Left renal cortex interstitium (tissue), 4 donors: ENCODE results near the gene GRK1. TPM values are rescaled to one million over a fixed set of nuclear protein-coding genes. Genes with fewer than 3 reads are reported as not detected.

Experiments used
- DNase-seq, 4 donors: peaks; one replicate each; pipeline ENCODE4 v3.0.0-alpha.2; 2013; ENCODE audit warnings: low read depth in 4 of 4, low spot score in 2 of 4, missing footprints in 1 of 4
- polyA plus RNA-seq, 4 donors: library from polyadenylated mRNA; unstranded; fragments of 120-200 nt; gene quantifications; one replicate each; pipeline ENCODE4 v1.2.1, GENCODE V29; 2013; ENCODE audit not compliant: insufficient read length in 4 of 4

Gene GRK1
- polyA plus RNA-seq, 4 donors, result 0.11 to 0.19 (median 0.15) TPM

- no peak for DNase-seq
Measured at GRCh38 chr13:113660066-113660465, 7.0 kb upstream of the GRK1 start.

GRCh38 chr13:113661509-113661908 is 5.5 kb upstream of the GRK1 start:
- no peak for DNase-seq

GRCh38 chr13:113663934-113664333 is 3.1 kb upstream of the GRK1 start:
- DNase-seq, result no peak

GRCh38 chr13:113664751-113665596 is 2.0 kb upstream of the GRK1 start:
- DNase-seq, result no peak

GRCh38 chr13:113665597-113666328 is 1.3 kb upstream of the GRK1 start:
- no peak for DNase-seq

GRCh38 chr13:113666329-113666670 is 719 bp upstream of the GRK1 start:
- no peak for DNase-seq

- DNase-seq, result no peak
Measured at GRCh38 chr13:113667771-113668490, 912 bp downstream of the GRK1 start.

GRCh38 chr13:113668491-113668971 is 1.5 kb downstream of the GRK1 start:
- no peak for DNase-seq

GRCh38 chr13:113669231-113669754 is 2.3 kb downstream of the GRK1 start:
- DNase-seq, result no peak

GRCh38 chr13:113669755-113670341 is 2.8 kb downstream of the GRK1 start:
- no peak for DNase-seq

- DNase-seq, result no peak
Measured at GRCh38 chr13:113670541-113670940, 3.5 kb downstream of the GRK1 start.

GRCh38 chr13:113671066-113672001 is 4.3 kb downstream of the GRK1 start:
- DNase-seq, result no peak

GRCh38 chr13:113672002-113672651 is 5.1 kb downstream of the GRK1 start:
- DNase-seq, result no peak

GRCh38 chr13:113722921-113723320 is 55.9 kb downstream of the GRK1 start:
- no peak for DNase-seq

GRCh38 chr13:113723410-113724015 is 56.5 kb downstream of the GRK1 start:
- DNase-seq, result no peak

- DNase-seq, result no peak
Measured at GRCh38 chr13:113724016-113724758, 57.2 kb downstream of the GRK1 start.

- peak in 2 of 4 donors; percentile 58 to 61 for DNase-seq
Measured at GRCh38 chr13:113724780-113725315, 57.8 kb downstream of the GRK1 start.
